ENCODE measurements around the gene ATG4C. TPM values are rescaled to one million over a fixed set of nuclear protein-coding genes. Genes with fewer than 3 reads are reported as not detected.
"Not testable (repeated sequence)": the region's sequence is repeated elsewhere in the genome, so short reads cannot be mapped to it uniquely, and the experiment has no call there.

The ATG4C gene
- total and polyA plus RNA-seq, 10 of the 15 experiments (the other 5 are each of a cell fraction or from before 2014, with no cell fraction given), result 8.1 to 30.9 (median 18.9) TPM

GRCh38 chr1:62735491-62736171 is 48.3 kb upstream of the ATG4C start (continued):
- TF ChIP-seq POLR2AphosphoS2 (IDR thresholded peaks at IDR 0.05; ENCODE audit: low read depth, low read length), result no peak

GRCh38 chr1:62740701-62741100 is 43.2 kb upstream of the ATG4C start:
- 45% methylated on average over 3 of the region's 3 CpGs for WGBS (ENCODE audit: insufficient coverage, insufficient replicate concordance, low lambda C conversion rate, missing lambda C conversion rate)
- DNase-seq (ENCODE audit: low read depth, low spot score), result peak; percentile 21
- BruUV-seq (replicated peaks); H3K79me2 ChIP-seq (ENCODE audit: control insufficient read depth, insufficient read depth, low read length); H3K4me1 ChIP-seq (ENCODE audit: control insufficient read depth, insufficient read depth, low read length); FAIRE-seq; H3K4me3 ChIP-seq; H3K27me3 ChIP-seq (replicated peaks in 1 of 2; ENCODE audit: control insufficient read depth in 2 of 2, insufficient read depth in 2 of 2, low read length in 1 of 2); H3K27ac ChIP-seq (ENCODE audit: control insufficient read depth, insufficient read depth); RAD21 ChIA-PET (ENCODE audit: unreplicated experiment); SMC1A ChIA-PET (ENCODE audit: uncharacterized antibody, unreplicated experiment); H3K9me3 ChIP-seq (replicated peaks; ENCODE audit: control insufficient read depth, insufficient read depth, low read length); H4K20me1 ChIP-seq (ENCODE audit: control insufficient read depth, insufficient read depth); in situ Hi-C loops (cut with MboI); ATAC-seq; H3K36me3 ChIP-seq (ENCODE audit: control insufficient read depth in 2 of 2, insufficient read depth in 2 of 2, low read length in 1 of 2); H3K9ac ChIP-seq (ENCODE audit: control insufficient read depth, insufficient read depth, low read length); POLR2A ChIA-PET: not testable (repeated sequence)
- TF ChIP-seq MLLT1 (IDR thresholded peaks at IDR 0.05), result 0 out of 2 replicates have a peak, but pooled peaks have one; percentile 22
- intact Hi-C loops (cut with micrococcal nuclease; ENCODE audit: unreplicated experiment), result loop anchor here (10.0 kb wide), 1 partner anchor 126 kb away; no protein-coding TSS in a partner anchor
- CTCF ChIA-PET, result interaction anchor here (1.9 kb wide), 1 partner anchor 232 kb away, joined by 9 read pairs; no protein-coding TSS in a partner anchor
- peak overlapping the region; percentile 39; the same call in 1 of the 2 replicates for H2AFZ ChIP-seq (ENCODE audit: control insufficient read depth, low read depth, low read length)
- 0 out of 2 replicates have a peak overlapping the region, but pooled peaks have one; percentile 8 for H3K4me2 ChIP-seq (ENCODE audit: control insufficient read depth, insufficient read depth)
